Stomach (tissue), 9 donors: ENCODE measurements around the gene RNF44. TPM values are rescaled to one million over a fixed set of nuclear protein-coding genes. Genes with fewer than 3 reads are reported as not detected.

Source experiments
- DNase-seq, 2 donors: peaks; one replicate each; pipeline versions ENCODE4 v3.0.0 to v3.0.0-alpha.2; 2013 to 2019
- H3K27ac ChIP-seq, 5 donors: fragments of 200-600 bp in 4 of 5; sonication (generic) in 4 of 5; one replicate each; pipeline ENCODE4 v1.5.1; 2013 to 2019; ENCODE audit warnings: mild to moderate bottlenecking in 1 of 5, moderate library complexity in 1 of 5
- H3K27me3 ChIP-seq, 3 donors: fragments of 200-600 bp; sonication (generic); one replicate each; pipeline ENCODE4 v1.5.1; 2017 to 2019; ENCODE audit warnings: mixed run types in 1 of 3
- H3K36me3 ChIP-seq, 4 donors: fragments of 200-600 bp; sonication (generic); 1 replicate in 3 of 4; 2 replicates in 1 of 4; pipeline ENCODE4 v1.5.1; 2016 to 2019
- H3K4me1 ChIP-seq, 4 donors: fragments of 200-600 bp; sonication (generic); one replicate each; pipeline ENCODE4 v1.5.1; 2016 to 2019
- H3K4me3 ChIP-seq, 4 donors: fragments of 200-600 bp; sonication (generic) in 3 of 4; one replicate each; pipeline ENCODE4 v1.5.1; 2016 to 2019; ENCODE audit warnings: mild to moderate bottlenecking in 1 of 4
- H3K9me3 ChIP-seq, 4 donors: fragments of 200-600 bp; sonication (generic); one replicate each; pipeline ENCODE4 v1.5.1; 2016 to 2019
- EP300 ChIP-seq: sonication (generic); formaldehyde crosslinking; IDR thresholded peaks from one replicate; pipeline ENCODE4 v1.6.1; 2017; ENCODE audit warnings: antibody characterized with exemption
- POLR2A ChIP-seq, 4 donors: fragments of 450-650 bp; IDR thresholded peaks; one replicate each; pipeline ENCODE4 v1.6.1; 2016; ENCODE audit warnings: antibody characterized with exemption in 4 of 4, control low read depth in 2 of 4, mild to moderate bottlenecking in 1 of 4, moderate library complexity in 1 of 4
- POLR2AphosphoS5 ChIP-seq, 3 donors: sonication (generic); formaldehyde crosslinking; IDR thresholded peaks; one replicate each; pipeline ENCODE4 v1.6.1; 2016; ENCODE audit warnings: antibody characterized with exemption in 3 of 3
- WGBS, 5 donors: extraction: QIAGEN DNeasy Blood & Tissue Kit in 3 of 5; methylation state at CpG; one replicate each; pipeline versions ENCODE4 v1.1.5 to v1.1.7; 2013 to 2018; 5-methylcytosine and 5-hydroxymethylcytosine counted together
- intact Hi-C: fragments of 100-400 bp; cut with DNase I; formaldehyde crosslinking; loops from one replicate; pipeline ENCODE4 v1.15.1; 2023; ENCODE audit warnings: low total_unique reads
- polyA plus RNA-seq, 3 donors: library from polyadenylated mRNA; stranded (reverse); fragments of 200-250 nt; gene quantifications; one replicate each; pipeline ENCODE4 v1.2.3, GENCODE V29; 2013
- total RNA-seq, 5 donors: library from RNA; depleted of rRNA; stranded (reverse); fragments of >200 nt; gene quantifications; one replicate each; pipeline versions ENCODE4 v1.1.0 to v1.2.3, GENCODE V29; 2014 to 2016
- TF ChIP-seq, protein P1 (sequence below), 7 experiments: fragments of 450-650 bp in 4 of 7; fragments of 200-600 bp in 3 of 7; sonication (generic) in 3 of 7; IDR thresholded peaks; one replicate each; pipeline ENCODE4 v1.5.1; 2016 to 2019; ENCODE audit warnings: antibody characterized with exemption in 7 of 7, control low read depth in 2 of 7, mild to moderate bottlenecking in 1 of 7
- donor health status: healthy with polysubstance abuse.
- donor health status: Bipolar disorder and iron deficiency.
- donor health status: healthy.

The RNF44 gene
- total and polyA plus RNA-seq, 8 donors = 6.6 to 176 (median 18.9) TPM

DNA sequence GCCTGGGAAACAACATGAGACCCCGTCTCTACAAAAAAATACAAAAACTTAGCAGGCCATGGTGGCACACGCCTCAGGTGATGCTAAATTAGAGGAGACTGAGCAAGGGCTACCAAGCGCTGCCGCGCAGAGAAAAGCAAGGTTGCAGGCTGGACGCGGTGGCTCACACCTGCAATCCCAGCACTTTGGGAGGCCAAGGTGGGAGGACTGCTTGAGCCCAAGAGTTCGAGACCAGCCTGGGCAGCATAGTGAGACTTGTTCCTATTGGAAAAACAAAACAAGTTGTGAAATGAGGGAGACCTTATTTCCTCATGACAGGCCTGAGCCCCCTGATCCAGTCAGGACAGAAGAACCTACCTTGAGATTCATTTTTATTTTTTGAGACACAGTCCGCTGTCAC lies 11.5 kb downstream of the RNF44 start:
- TF ChIP-seq, protein P1, sequence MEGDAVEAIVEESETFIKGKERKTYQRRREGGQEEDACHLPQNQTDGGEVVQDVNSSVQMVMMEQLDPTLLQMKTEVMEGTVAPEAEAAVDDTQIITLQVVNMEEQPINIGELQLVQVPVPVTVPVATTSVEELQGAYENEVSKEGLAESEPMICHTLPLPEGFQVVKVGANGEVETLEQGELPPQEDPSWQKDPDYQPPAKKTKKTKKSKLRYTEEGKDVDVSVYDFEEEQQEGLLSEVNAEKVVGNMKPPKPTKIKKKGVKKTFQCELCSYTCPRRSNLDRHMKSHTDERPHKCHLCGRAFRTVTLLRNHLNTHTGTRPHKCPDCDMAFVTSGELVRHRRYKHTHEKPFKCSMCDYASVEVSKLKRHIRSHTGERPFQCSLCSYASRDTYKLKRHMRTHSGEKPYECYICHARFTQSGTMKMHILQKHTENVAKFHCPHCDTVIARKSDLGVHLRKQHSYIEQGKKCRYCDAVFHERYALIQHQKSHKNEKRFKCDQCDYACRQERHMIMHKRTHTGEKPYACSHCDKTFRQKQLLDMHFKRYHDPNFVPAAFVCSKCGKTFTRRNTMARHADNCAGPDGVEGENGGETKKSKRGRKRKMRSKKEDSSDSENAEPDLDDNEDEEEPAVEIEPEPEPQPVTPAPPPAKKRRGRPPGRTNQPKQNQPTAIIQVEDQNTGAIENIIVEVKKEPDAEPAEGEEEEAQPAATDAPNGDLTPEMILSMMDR (IDR thresholded peaks at IDR 0.05) = no peak
- TF ChIP-seq POLR2AphosphoS5 (IDR thresholded peaks at IDR 0.05) = no peak
- no peak for TF ChIP-seq EP300
- TF ChIP-seq POLR2A (IDR thresholded peaks at IDR 0.05) = no peak
- no peak for DNase-seq

DNA sequence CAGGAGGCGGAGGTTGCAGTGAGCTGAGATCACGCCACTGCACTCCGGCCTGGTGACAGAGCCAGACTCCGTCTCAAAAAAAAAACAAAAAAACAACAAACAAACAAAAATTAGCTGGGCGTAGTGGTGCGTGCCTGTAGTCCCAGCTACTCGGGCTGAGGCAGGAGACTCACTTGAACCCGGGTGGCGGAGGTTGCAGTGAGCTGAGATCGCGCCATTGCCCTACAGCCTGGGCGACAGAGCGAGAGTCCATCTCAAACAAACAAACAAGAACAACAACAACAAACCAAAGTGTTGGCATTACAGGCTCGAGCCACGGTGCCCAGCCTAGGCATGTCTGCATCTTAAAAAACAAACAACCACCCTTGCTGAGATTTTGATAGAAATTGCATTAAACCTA lies 12.2 kb downstream of the RNF44 start:
- intact Hi-C loops = no loop called here
- no peak for TF ChIP-seq POLR2A (IDR thresholded peaks at IDR 0.05)
- TF ChIP-seq EP300 = no peak
- TF ChIP-seq, protein P1 (IDR thresholded peaks at IDR 0.05) = no peak
- no peak for TF ChIP-seq POLR2AphosphoS5 (IDR thresholded peaks at IDR 0.05)
- DNase-seq = no peak
- Histone ChIP-seq H3K36me3 (peaks cover 21 to 43% (median 34%) of the 10 kb centered on the region in 4 donors), H3K4me3 (no peak overlapping the region), H3K27ac (no peak overlapping the region), H3K9me3 (no peaks in the 10 kb centered on the region), H3K27me3 (no peaks in the 10 kb centered on the region), H3K4me1 (peaks cover 0 to 13% (median under 1%) of the 10 kb centered on the region in 4 donors)
- WGBS, 5 donors = 86 to 92% (median 89%) methylated on average over 15 of the region's 15 CpGs

More for the DNA sequence above, 11.5 kb downstream of the RNF44 start:
- H3K27ac ChIP-seq = no peak overlapping the region
- no peak overlapping the region for H3K4me3 ChIP-seq
- H3K9me3 ChIP-seq = no peaks in the 10 kb centered on the region
- intact Hi-C loops = no loop called here
- H3K36me3 ChIP-seq = peaks cover 26 to 50% (median 41%) of the 10 kb centered on the region in 4 donors
- no peaks in the 10 kb centered on the region for H3K27me3 ChIP-seq
- H3K4me1 ChIP-seq = peaks cover 0 to 20% (median 5%) of the 10 kb centered on the region in 4 donors
- WGBS, 5 donors = 91 to 97% (median 93%) methylated on average over 9 of the region's 9 CpGs

DNA sequence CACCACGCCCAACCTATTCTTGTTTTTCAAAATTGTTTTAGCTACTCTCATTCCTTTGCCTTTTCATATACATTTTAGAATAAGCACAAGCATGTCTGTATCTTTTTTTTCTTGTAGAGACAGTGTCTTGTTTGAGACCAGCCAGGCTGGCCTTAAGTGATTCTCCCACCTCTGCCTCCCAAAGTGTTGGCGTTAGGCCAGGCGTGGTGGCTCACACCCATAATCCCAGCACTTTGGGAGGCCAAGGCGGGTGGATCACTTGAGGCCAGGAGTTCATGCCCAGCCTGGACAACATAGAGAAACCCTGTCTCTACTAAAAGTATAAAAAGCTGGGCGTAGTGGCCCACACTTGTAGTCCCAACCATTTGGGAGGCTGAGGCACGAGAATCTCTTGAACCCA lies 13.1 kb downstream of the RNF44 start:
- H3K4me1 ChIP-seq = peaks cover 0 to 4% (median 0%) of the 10 kb centered on the region in 4 donors
- no peak for TF ChIP-seq EP300
- no peak for TF ChIP-seq POLR2A (IDR thresholded peaks at IDR 0.05)
- TF ChIP-seq, protein P1 (IDR thresholded peaks at IDR 0.05) = no peak
- no peak for TF ChIP-seq POLR2AphosphoS5 (IDR thresholded peaks at IDR 0.05)
- intact Hi-C loops = no loop called here
- no peaks in the 10 kb centered on the region for H3K27me3 ChIP-seq
- H3K4me3 ChIP-seq = no peak overlapping the region
- no peak overlapping the region for H3K27ac ChIP-seq
- no peaks in the 10 kb centered on the region for H3K9me3 ChIP-seq
- WGBS, 5 donors = 82 to 93% (median 90%) methylated on average over 6 of the region's 6 CpGs
- no peak for DNase-seq
- peaks cover 14 to 34% (median 25%) of the 10 kb centered on the region in 4 donors for H3K36me3 ChIP-seq

DNA sequence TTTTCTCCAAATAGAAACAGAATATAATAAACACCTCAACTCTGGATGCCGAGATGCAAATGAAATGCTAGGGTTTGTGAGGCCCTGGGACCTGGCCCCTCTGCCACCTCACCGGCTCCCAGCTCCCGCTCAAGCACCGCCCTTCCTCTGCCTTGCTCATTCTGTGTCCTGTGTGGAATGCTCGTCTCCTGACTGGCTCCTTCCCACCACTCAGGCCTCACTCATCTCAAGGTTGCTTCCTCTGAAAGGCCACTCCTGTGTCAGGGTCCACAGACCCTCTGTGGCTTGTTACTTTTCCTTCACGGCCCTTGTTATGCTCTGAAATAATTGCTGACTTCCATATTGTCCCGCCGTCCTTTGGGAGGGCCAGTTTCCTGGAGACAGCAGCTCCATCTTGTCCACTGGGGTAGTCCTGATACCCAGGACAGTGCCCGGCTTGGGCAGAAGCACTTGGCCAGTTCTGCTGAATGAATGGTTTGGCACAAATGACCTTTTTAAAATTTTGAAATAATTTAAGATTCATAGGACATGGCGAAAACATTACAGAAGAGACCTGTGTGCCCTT lies 15.4 kb downstream of the RNF44 start:
- WGBS, 5 donors = 66 to 79% (median 71%) methylated on average over 10 of the region's 10 CpGs
- Histone ChIP-seq H3K9me3 (no peaks in the 10 kb centered on the region), H3K27me3 (no peaks in the 10 kb centered on the region), H3K4me3 (no peak overlapping the region), H3K27ac (no peak overlapping the region), H3K4me1 (no peaks in the 10 kb centered on the region), H3K36me3 (peaks cover 0 to 11% (median 2%) of the 10 kb centered on the region in 4 donors)
- intact Hi-C loops = no loop called here
- no peak for DNase-seq
- TF ChIP-seq POLR2A (IDR thresholded peaks at IDR 0.05) (no peak), EP300 (no peak), POLR2AphosphoS5 (IDR thresholded peaks at IDR 0.05) (no peak)
- TF ChIP-seq, protein P1 (IDR thresholded peaks at IDR 0.05) = no peak
